Lung (tissue), 12 donors: ENCODE results near the gene FYN. TPM values are rescaled to one million over a fixed set of nuclear protein-coding genes. Genes with fewer than 3 reads are reported as not detected.

Experiments
- ATAC-seq: fragments of 200-7000 bp; cut with Tn5 transposase; one replicate; pipeline ENCODE4 v1.9.1; 2020; ENCODE audit warnings: moderate number of reproducible peaks; ENCODE audit not compliant: insufficient read depth, low FRiP score
- DNase-seq, 3 donors: peaks; one replicate each; pipeline ENCODE4 v3.0.0-alpha.2; 2013 to 2017
- H3K27ac ChIP-seq, 2 donors: one replicate each; pipeline ENCODE4 v1.5.1; 2013; ENCODE audit warnings: mild to moderate bottlenecking in 2 of 2, moderate library complexity in 2 of 2, control low read depth in 1 of 2, inconsistent platforms in 1 of 2, low read depth in 1 of 2, low read length in 1 of 2
- H3K27me3 ChIP-seq, 3 donors: one replicate each; pipeline ENCODE4 v1.5.1; 2013; ENCODE audit warnings: low read length in 2 of 3; ENCODE audit not compliant: control insufficient read depth in 3 of 3, insufficient read depth in 3 of 3
- H3K36me3 ChIP-seq, 4 donors: one replicate each; pipeline ENCODE4 v1.5.1; 2013; ENCODE audit warnings: low read length in 4 of 4, mild to moderate bottlenecking in 1 of 4, moderate library complexity in 1 of 4; ENCODE audit not compliant: control insufficient read depth in 4 of 4, insufficient read depth in 4 of 4
- H3K4me1 ChIP-seq, 5 donors: one replicate each; pipeline ENCODE4 v1.5.1; 2013; ENCODE audit warnings: low read length in 5 of 5, mild to moderate bottlenecking in 2 of 5, moderate library complexity in 1 of 5; ENCODE audit not compliant: control insufficient read depth in 5 of 5, insufficient read depth in 5 of 5
- H3K4me3 ChIP-seq: one replicate; pipeline ENCODE4 v1.5.1; 2013; ENCODE audit warnings: mild to moderate bottlenecking, control low read depth, moderate library complexity
- H3K9ac ChIP-seq, 2 donors: one replicate each; pipeline ENCODE4 v1.5.1; 2013; ENCODE audit warnings: low read length in 2 of 2, control low read depth in 1 of 2; ENCODE audit not compliant: insufficient read depth in 1 of 2
- H3K9me3 ChIP-seq, 4 donors: one replicate each; pipeline ENCODE4 v1.5.1; 2013; ENCODE audit warnings: low read length in 3 of 4, mild to moderate bottlenecking in 1 of 4, moderate library complexity in 1 of 4; ENCODE audit not compliant: control insufficient read depth in 4 of 4, insufficient read depth in 3 of 4
- CTCF ChIP-seq: IDR thresholded peaks from 2 replicates; pipeline ENCODE4 v1.5.1; 2012; ENCODE audit warnings: mild to moderate bottlenecking; ENCODE audit errors: control extremely low read depth, extremely low read depth
- WGBS, 2 donors: extraction: QIAGEN DNeasy Blood & Tissue Kit; methylation state at CpG; one replicate each; pipeline ENCODE4 v1.1.7; 2013; 5-methylcytosine and 5-hydroxymethylcytosine counted together
- polyA plus RNA-seq, 2 donors: library from polyadenylated mRNA; stranded (reverse); fragments of 200-250 nt; gene quantifications; one replicate each; pipeline ENCODE4 v1.2.1, GENCODE V29; 2013
- total RNA-seq, 2 donors: library from RNA; depleted of rRNA in 1 of 2; stranded (reverse); fragments of >200 nt in 1 of 2; gene quantifications; one replicate each; pipeline ENCODE4 v1.2.1, GENCODE V29; 2014 to 2021
- donor health status: control.
- donor health status: control.
- donor health status: Bipolar disorder and iron deficiency.
- donor health status: healthy.
- donor health status: DM: yes; HTN: yes; CAD: no.

FYN gene
- total and polyA plus RNA-seq, 4 donors, result 27.3 to 157 (median 71.0) TPM

- H3K36me3 ChIP-seq, result no peaks in the 10 kb centered on the region
- ATAC-seq, result no peak
- H3K4me3 ChIP-seq, result no peak overlapping the region
- TF ChIP-seq CTCF, result no peak
- WGBS, 2 donors, result 79 to 83% methylated on average over 1 of the region's 1 CpG
- H3K4me1 ChIP-seq, result peaks cover 0 to 10% (median 0%) of the 10 kb centered on the region in 5 donors
- no peaks in the 10 kb centered on the region for H3K9me3 ChIP-seq
- no peak overlapping the region for H3K9ac ChIP-seq
- no peaks in the 10 kb centered on the region for H3K27me3 ChIP-seq
- H3K27ac ChIP-seq, result no peak overlapping the region
- DNase-seq, result no peak
Measured at GRCh38 chr6:111633822-111634221, 239.4 kb downstream of the FYN start.

- 92 to 93% methylated on average over 4 of the region's 4 CpGs for WGBS, 2 donors
- TF ChIP-seq CTCF, result no peak
- H3K4me1 ChIP-seq, result peaks cover 0 to 16% (median 1%) of the 10 kb centered on the region in 5 donors
- no peak overlapping the region for H3K4me3 ChIP-seq
- ATAC-seq (no peak), DNase-seq (peak in 2 of 3 donors; percentile 8 to 26)
- no peak overlapping the region for H3K9ac ChIP-seq
- H3K27ac ChIP-seq, result no peak overlapping the region
- H3K9me3 ChIP-seq, result no peaks in the 10 kb centered on the region
- H3K27me3 ChIP-seq, result no peaks in the 10 kb centered on the region
- no peaks in the 10 kb centered on the region for H3K36me3 ChIP-seq
Measured at GRCh38 chr6:111632468-111633247, 240.6 kb downstream of the FYN start.

GRCh38 chr6:111631903-111632460 lies 241.3 kb downstream of the FYN start:
- Histone ChIP-seq H3K27ac (no peak overlapping the region), H3K9ac (no peak overlapping the region), H3K36me3 (no peaks in the 10 kb centered on the region), H3K27me3 (no peaks in the 10 kb centered on the region), H3K9me3 (no peaks in the 10 kb centered on the region), H3K4me3 (no peak overlapping the region), H3K4me1 (peaks cover 0 to 16% (median 1%) of the 10 kb centered on the region in 5 donors)
- WGBS, 2 donors, result 61 to 67% methylated on average over 8 of the region's 8 CpGs
- ATAC-seq, result no peak
- no peak for DNase-seq
- no peak for TF ChIP-seq CTCF
